GM12878 (cell line): ENCODE results near the gene UBXN10. TPM values are rescaled to one million over a fixed set of nuclear protein-coding genes. Genes with fewer than 3 reads are reported as not detected.

Experiments used
- ATAC-seq: fragments of 200-7000 bp; cut with Tn5 transposase; 3 replicates; pipeline ENCODE4 v1.9.1; 2020; ENCODE audit warnings: mild to moderate bottlenecking, moderate library complexity
- BruUV-seq: library from RNA; stranded (reverse); fragments of 400-500 nt; replicated peaks from 2 replicates; lab custom pipeline; 2021; lab: Mats Ljungman, UMichigan
- CTCF ChIA-PET: fragments of 300-600 bp; sonication (Branson Sonifier 250); formaldehyde crosslinking; extraction: SDS; loops from one replicate; lab custom pipeline; 2021; ENCODE audit warnings: inconsistent platforms; lab: Yijun Ruan, JAX
- POLR2A ChIA-PET: fragments of 350-600 bp; formaldehyde crosslinking; extraction: SDS; loops from one replicate; lab custom pipeline; 2021; ENCODE audit warnings: inconsistent platforms; lab: Charles Lee
- RAD21 ChIA-PET: fragments of 300-600 bp; sonication (Branson Sonifier 250); formaldehyde crosslinking; loops from one replicate; lab custom pipeline; 2023; ENCODE audit warnings: antibody characterized with exemption; ENCODE audit not compliant: unreplicated experiment; lab: Charles Lee
- SMC1A ChIA-PET: fragments of 300-600 bp; sonication (Branson Sonifier 250); formaldehyde crosslinking; loops from one replicate; lab custom pipeline; 2023; ENCODE audit not compliant: unreplicated experiment, uncharacterized antibody; lab: Charles Lee
- DNase-seq: peaks from one replicate; pipeline ENCODE4 v3.0.0-alpha.2; 2011; ENCODE audit warnings: low read depth, low spot score
- FAIRE-seq: peaks from 3 replicates; lab custom pipeline; 2011; peaks lifted over from hg19 to GRCh38; lab: Jason Lieb, UNC
- H2AFZ ChIP-seq: 2 replicates; pipeline ENCODE4 v1.6.0; 2011; ENCODE audit warnings: low read depth, low read length, control low read depth; ENCODE audit not compliant: control insufficient read depth
- H3K27ac ChIP-seq: 2 replicates; pipeline ENCODE4 v1.5.1; 2011; ENCODE audit warnings: control low read depth; ENCODE audit not compliant: control insufficient read depth, insufficient read depth
- H3K27me3 ChIP-seq, 2 experiments: replicated peaks in 1 of 2; 2 replicates each; pipeline versions ENCODE4 v1.6.0 to v1.6.1; 2011; ENCODE audit warnings: low read length in 1 of 2; ENCODE audit not compliant: control insufficient read depth in 2 of 2, insufficient read depth in 2 of 2
- H3K36me3 ChIP-seq, 2 experiments: 2 replicates each; pipeline ENCODE4 v1.5.1; 2011; ENCODE audit warnings: low read length in 1 of 2; ENCODE audit not compliant: control insufficient read depth in 2 of 2, insufficient read depth in 2 of 2
- H3K4me1 ChIP-seq: 2 replicates; pipeline ENCODE4 v1.6.1; 2011; ENCODE audit warnings: mild to moderate bottlenecking, low read length, moderate library complexity, mixed read lengths; ENCODE audit not compliant: control insufficient read depth, insufficient read depth
- H3K4me2 ChIP-seq: 2 replicates; pipeline ENCODE4 v1.6.0; 2011; ENCODE audit warnings: control low read depth; ENCODE audit not compliant: control insufficient read depth, insufficient read depth
- H3K4me3 ChIP-seq: fragments of 200-600 bp; sonication (generic); 2 replicates; pipeline ENCODE4 v1.5.1; 2016
- H3K79me2 ChIP-seq: 2 replicates; pipeline ENCODE4 v1.6.0; 2011; ENCODE audit warnings: low read length; ENCODE audit not compliant: control insufficient read depth, insufficient read depth
- H3K9ac ChIP-seq: 2 replicates; pipeline ENCODE4 v1.8.0; 2011; ENCODE audit warnings: low read length, control low read depth, mixed read lengths; ENCODE audit not compliant: control insufficient read depth, insufficient read depth
- H3K9me3 ChIP-seq: replicated peaks from 3 replicates; pipeline ENCODE4 v1.5.1; 2011; ENCODE audit warnings: mild to moderate bottlenecking, low read length; ENCODE audit not compliant: control insufficient read depth, insufficient read depth
- H4K20me1 ChIP-seq: 2 replicates; pipeline ENCODE4 v1.6.0; 2011; ENCODE audit not compliant: control insufficient read depth, insufficient read depth
- ATF7 ChIP-seq: fragments of 450-650 bp; IDR thresholded peaks from 2 replicates; pipeline ENCODE4 v1.6.1; 2016; ENCODE audit warnings: low read depth, mild to moderate bottlenecking
- GATAD2B ChIP-seq: fragments of 450-650 bp; conservative IDR thresholded peaks from 2 replicates; pipeline ENCODE4 v1.6.1; 2017; ENCODE audit warnings: low read depth, mild to moderate bottlenecking, moderate library complexity
- IRF4 ChIP-seq: IDR thresholded peaks from 2 replicates; pipeline ENCODE4 v1.6.1; 2011; ENCODE audit warnings: low read depth, low read length
- MAX ChIP-seq: IDR thresholded peaks from 2 replicates; pipeline ENCODE4 v1.6.1; 2012; ENCODE audit warnings: low read depth, low read length, improper control_type of control experiment
- MYC ChIP-seq: IDR thresholded peaks from 2 replicates; pipeline ENCODE4 v1.6.1; 2011; ENCODE audit warnings: mild to moderate bottlenecking, low read length, moderate library complexity, inconsistent platforms; ENCODE audit not compliant: insufficient read depth, insufficient replicate concordance, insufficient read length, severe bottlenecking
- NFYB ChIP-seq: IDR thresholded peaks from 2 replicates; pipeline ENCODE4 v1.6.1; 2011; ENCODE audit warnings: low read depth, mild to moderate bottlenecking, low read length, improper control_type of control experiment, moderate library complexity; ENCODE audit not compliant: insufficient read depth
- POU2F2 ChIP-seq: IDR thresholded peaks from 3 replicates; pipeline ENCODE4 v1.6.1; 2011; ENCODE audit warnings: low read depth, mild to moderate bottlenecking, low read length, borderline replicate concordance
- TAF1 ChIP-seq: IDR thresholded peaks from 2 replicates; pipeline ENCODE4 v1.6.1; 2011; ENCODE audit warnings: mild to moderate bottlenecking, low read depth, low read length, borderline replicate concordance
- YY1 ChIP-seq: IDR thresholded peaks from 2 replicates; pipeline ENCODE4 v1.6.1; 2011; ENCODE audit warnings: low read depth, mild to moderate bottlenecking, low read length
- WGBS: methylation state at CpG from one replicate; pipeline ENCODE4 v1.1.6; 2016; ENCODE audit warnings: low lambda C conversion rate; ENCODE audit not compliant: insufficient replicate concordance, insufficient coverage; ENCODE audit errors: missing lambda C conversion rate; 5-methylcytosine and 5-hydroxymethylcytosine counted together
- in situ Hi-C: fragments of 300-500 bp; cut with MboI; formaldehyde crosslinking; loops from 9 replicates; pipeline ENCODE4 v1.14.3; 2018; ENCODE audit warnings: mixed read lengths
- intact Hi-C: fragments of 100-400 bp; cut with micrococcal nuclease; formaldehyde crosslinking; loops from one replicate; pipeline ENCODE4 v1.14.2; 2022; ENCODE audit not compliant: unreplicated experiment
- polyA plus RNA-seq, 11 experiments: library from polyadenylated mRNA; depleted of rRNA in 4 of 11; unstranded in 6 of 11; stranded (reverse) in 5 of 11; fragments of >200 nt; fragmentation: Nextera tagmentation in 4 of 11; fragmentation: Illumina TruSeq in 1 of 11; extraction: Ambion mirVana in 4 of 11; extraction: Trizol in 1 of 11; gene quantifications; 1 replicate in 1 of 11; 2 replicates in 10 of 11; pipeline versions ENCODE4 v1.2.1 to v1.2.3, GENCODE V29; 2011 to 2016; ENCODE audit warnings: inconsistent platforms in 2 of 11, missing spikeins in 2 of 11, low read depth in 1 of 11
- total RNA-seq, 4 experiments: library from RNA; depleted of rRNA in 3 of 4; stranded (reverse); fragments of >200 nt in 3 of 4; fragmentation: Illumina TruSeq in 1 of 4; extraction: Trizol in 1 of 4; gene quantifications; 2 replicates each; pipeline versions ENCODE4 v1.2.1 to v1.2.3, GENCODE V29; 2013 to 2021
- TF ChIP-seq, protein P1 (sequence below): IDR thresholded peaks from 2 replicates; pipeline ENCODE4 v1.6.1; 2012; ENCODE audit warnings: low read depth, low read length, improper control_type of control experiment
- TF ChIP-seq, protein P2 (sequence below): fragments of 450-650 bp; formaldehyde crosslinking; IDR thresholded peaks from 2 replicates; pipeline ENCODE4 v1.5.0; 2022; ENCODE audit warnings: mild to moderate bottlenecking, missing genetic modification characterization

UBXN10 gene
- total and polyA plus RNA-seq, 10 of the 15 experiments (the other 5 are each of a cell fraction or from before 2014, with no cell fraction given), result 0.03 to 0.15 (median 0.06) TPM; not detected in 7

GRCh38 chr1:20199403-20199802 lies 13.5 kb downstream of the UBXN10 start:
- Histone ChIP-seq H3K79me2 (no peaks in the 10 kb centered on the region), H4K20me1 (no peaks in the 10 kb centered on the region), H3K4me2 (no peak overlapping the region), H2AFZ (no peak overlapping the region), H3K4me3 (no peak overlapping the region), H3K9ac (no peak overlapping the region), H3K9me3 (no peaks in the 10 kb centered on the region), H3K27me3 (peaks cover 4% of the 10 kb centered on the region in 2 experiments; a peak in 2 of 4 replicates), H3K36me3 (no peaks in the 10 kb centered on the region), H3K27ac (no peak overlapping the region), H3K4me1 (no peaks in the 10 kb centered on the region)
- CTCF ChIA-PET, result interaction anchor here (1.0 kb wide), 1 partner anchor 13 kb away, joined by 4 read pairs; no protein-coding TSS in a partner anchor
- SMC1A ChIA-PET, result interaction anchor here (1.1 kb wide), 1 partner anchor 24 kb away, joined by 3 read pairs; no protein-coding TSS in a partner anchor
- intact Hi-C loops (loop anchor here (5.0 to 10.0 kb wide), 2 partner anchors 47 to 225 kb away; partner anchors contain the start of gene PLA2G2A), in situ Hi-C loops (no loop called here)
- RAD21 ChIA-PET, result no interaction called here
- ATAC-seq, result no peak
- BruUV-seq, result no TSS peak
- POLR2A ChIA-PET, result no interaction called here
- 0% methylated on average over 3 of the region's 3 CpGs for WGBS
- TF ChIP-seq YY1, result no peak
- no peak for TF ChIP-seq NFYB
- TF ChIP-seq TAF1, result no peak
- TF ChIP-seq, all 136 proteins: peak for 0
- FAIRE-seq (no peak), DNase-seq (no peak)

DNA sequence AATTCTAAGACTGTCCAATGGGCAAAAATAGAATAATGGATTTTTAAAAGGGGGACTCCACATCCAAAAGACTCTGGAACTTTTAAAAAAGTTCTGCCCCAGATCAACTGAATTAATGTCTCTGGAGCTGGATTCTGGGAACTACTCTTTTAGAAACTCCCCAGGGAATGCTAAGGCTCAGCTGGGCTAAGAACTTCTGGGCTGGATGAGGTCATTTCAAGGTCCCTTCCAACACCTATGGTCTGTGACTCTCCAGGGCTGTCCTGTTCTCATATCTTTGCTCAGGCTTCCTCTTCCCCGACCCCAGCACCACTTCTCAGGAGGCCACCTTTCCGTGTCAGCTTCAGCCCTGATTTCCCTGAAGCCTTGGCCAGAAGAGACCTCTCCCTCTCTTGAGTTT lies 13.9 kb downstream of the UBXN10 start:
- WGBS, result 15% methylated on average over 2 of the region's 2 CpGs
- no peak overlapping the region for H2AFZ ChIP-seq
- ATAC-seq, result no peak

More for the DNA sequence above, 13.9 kb downstream of the UBXN10 start:
- no peaks in the 10 kb centered on the region for H4K20me1 ChIP-seq
- TF ChIP-seq MYC, result no peak
- no peak for TF ChIP-seq MAX
- no peak for TF ChIP-seq GATAD2B
- TF ChIP-seq, protein P1, sequence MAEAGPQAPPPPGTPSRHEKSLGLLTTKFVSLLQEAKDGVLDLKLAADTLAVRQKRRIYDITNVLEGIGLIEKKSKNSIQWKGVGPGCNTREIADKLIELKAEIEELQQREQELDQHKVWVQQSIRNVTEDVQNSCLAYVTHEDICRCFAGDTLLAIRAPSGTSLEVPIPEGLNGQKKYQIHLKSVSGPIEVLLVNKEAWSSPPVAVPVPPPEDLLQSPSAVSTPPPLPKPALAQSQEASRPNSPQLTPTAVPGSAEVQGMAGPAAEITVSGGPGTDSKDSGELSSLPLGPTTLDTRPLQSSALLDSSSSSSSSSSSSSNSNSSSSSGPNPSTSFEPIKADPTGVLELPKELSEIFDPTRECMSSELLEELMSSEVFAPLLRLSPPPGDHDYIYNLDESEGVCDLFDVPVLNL, result no peak
- no peak for TF ChIP-seq POU2F2
- TF ChIP-seq, protein P2, sequence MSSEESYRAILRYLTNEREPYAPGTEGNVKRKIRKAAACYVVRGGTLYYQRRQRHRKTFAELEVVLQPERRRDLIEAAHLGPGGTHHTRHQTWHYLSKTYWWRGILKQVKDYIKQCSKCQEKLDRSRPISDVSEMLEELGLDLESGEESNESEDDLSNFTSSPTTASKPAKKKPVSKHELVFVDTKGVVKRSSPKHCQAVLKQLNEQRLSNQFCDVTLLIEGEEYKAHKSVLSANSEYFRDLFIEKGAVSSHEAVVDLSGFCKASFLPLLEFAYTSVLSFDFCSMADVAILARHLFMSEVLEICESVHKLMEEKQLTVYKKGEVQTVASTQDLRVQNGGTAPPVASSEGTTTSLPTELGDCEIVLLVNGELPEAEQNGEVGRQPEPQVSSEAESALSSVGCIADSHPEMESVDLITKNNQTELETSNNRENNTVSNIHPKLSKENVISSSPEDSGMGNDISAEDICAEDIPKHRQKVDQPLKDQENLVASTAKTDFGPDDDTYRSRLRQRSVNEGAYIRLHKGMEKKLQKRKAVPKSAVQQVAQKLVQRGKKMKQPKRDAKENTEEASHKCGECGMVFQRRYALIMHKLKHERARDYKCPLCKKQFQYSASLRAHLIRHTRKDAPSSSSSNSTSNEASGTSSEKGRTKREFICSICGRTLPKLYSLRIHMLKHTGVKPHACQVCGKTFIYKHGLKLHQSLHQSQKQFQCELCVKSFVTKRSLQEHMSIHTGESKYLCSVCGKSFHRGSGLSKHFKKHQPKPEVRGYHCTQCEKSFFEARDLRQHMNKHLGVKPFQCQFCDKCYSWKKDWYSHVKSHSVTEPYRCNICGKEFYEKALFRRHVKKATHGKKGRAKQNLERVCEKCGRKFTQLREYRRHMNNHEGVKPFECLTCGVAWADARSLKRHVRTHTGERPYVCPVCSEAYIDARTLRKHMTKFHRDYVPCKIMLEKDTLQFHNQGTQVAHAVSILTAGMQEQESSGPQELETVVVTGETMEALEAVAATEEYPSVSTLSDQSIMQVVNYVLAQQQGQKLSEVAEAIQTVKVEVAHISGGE (CRISPR knock-in tag), result no peak
- no peak for TF ChIP-seq IRF4
- TF ChIP-seq ATF7, result no peak
- in situ Hi-C loops (no loop called here), intact Hi-C loops (loop anchor here (5.0 to 10.0 kb wide), 2 partner anchors 48 to 225 kb away; partner anchors contain the start of gene PLA2G2A)
- POLR2A ChIA-PET, result no interaction called here
- no peaks in the 10 kb centered on the region for H3K4me1 ChIP-seq
- H3K9me3 ChIP-seq, result no peaks in the 10 kb centered on the region
- DNase-seq (no peak), FAIRE-seq (no peak)
- H3K4me2 ChIP-seq, result no peak overlapping the region
- SMC1A ChIA-PET, result interaction anchor here (1.1 kb wide), 1 partner anchor 24 kb away, joined by 3 read pairs; no protein-coding TSS in a partner anchor
- H3K27me3 ChIP-seq, result peaks cover 4% of the 10 kb centered on the region in 2 experiments; a peak in 2 of 4 replicates
- no peak overlapping the region for H3K27ac ChIP-seq
- H3K9ac ChIP-seq, result no peak overlapping the region
- CTCF ChIA-PET, result interaction anchor here (1.0 kb wide), 1 partner anchor 13 kb away, joined by 4 read pairs; no protein-coding TSS in a partner anchor
- no TSS peak for BruUV-seq
- H3K36me3 ChIP-seq, result no peaks in the 10 kb centered on the region
- no peaks in the 10 kb centered on the region for H3K79me2 ChIP-seq
- RAD21 ChIA-PET, result no interaction called here
- no peak overlapping the region for H3K4me3 ChIP-seq
